K562 (cell line): ENCODE results near the gene RSPH6A. TPM values are rescaled to one million over a fixed set of nuclear protein-coding genes. Genes with fewer than 3 reads are reported as not detected.

ENCODE experiments used
- FOSL1 ChIP-seq: fragments of 200-800 bp; sonication (Bioruptor generic); conservative IDR thresholded peaks from 2 replicates; pipeline ENCODE4 v1.6.1; 2016; ENCODE audit warnings: missing genetic modification characterization, missing compliant biosample characterization
- FOXA3 ChIP-seq, 2 experiments: fragments of 450-650 bp in 1 of 2; sonication (generic) in 1 of 2; formaldehyde crosslinking; IDR thresholded peaks in 1 of 2; conservative IDR thresholded peaks in 1 of 2; 2 replicates each; pipeline versions ENCODE4 v1.4.0 to v1.8.0; 2020 to 2022; ENCODE audit warnings: mild to moderate bottlenecking in 2 of 2, missing genetic modification reagents in 1 of 2
- HSF4 ChIP-seq: fragments of 250-450 bp; sonication (Bioruptor Pico); IDR thresholded peaks from 2 replicates; pipeline ENCODE4 v2.1.2; 2022; ENCODE audit warnings: mild to moderate bottlenecking, moderate library complexity, borderline replicate concordance
- LARP7 ChIP-seq: fragments of 450-650 bp; IDR thresholded peaks from 2 replicates; pipeline ENCODE4 v1.6.1; 2016
- NFE2 ChIP-seq: IDR thresholded peaks from 2 replicates; pipeline ENCODE4 v1.6.1; 2014; ENCODE audit warnings: antibody characterized with exemption, low read depth
- TEAD4 ChIP-seq, 2 experiments: sonication (generic) in 1 of 2; formaldehyde crosslinking in 1 of 2; IDR thresholded peaks; 2 replicates each; pipeline versions ENCODE4 v1.6.1 to v1.8.0; 2012 to 2022; ENCODE audit warnings: borderline replicate concordance in 1 of 2, inconsistent platforms in 1 of 2, low read length in 1 of 2, mild to moderate bottlenecking in 1 of 2, missing genetic modification reagents in 1 of 2
- ZC3H11A ChIP-seq: IDR thresholded peaks from 2 replicates; pipeline ENCODE4 v1.6.1; 2012; ENCODE audit warnings: low read depth, low read length, improper control_type of control experiment
- ZFP30 ChIP-seq: fragments of 250-450 bp; sonication (Bioruptor Pico); IDR thresholded peaks from 2 replicates; pipeline ENCODE4 v1.8.0; 2022; ENCODE audit warnings: moderate library complexity, mild to moderate bottlenecking, inconsistent platforms, borderline replicate concordance
- ZNF444 ChIP-seq: fragments of 250-450 bp; sonication (Bioruptor Pico); IDR thresholded peaks from 2 replicates; pipeline ENCODE4 v1.4.0; 2020; ENCODE audit warnings: mild to moderate bottlenecking, moderate library complexity
- ZSCAN32 ChIP-seq: fragments of 450-650 bp; formaldehyde crosslinking; IDR thresholded peaks from 2 replicates; pipeline ENCODE4 v1.4.0; 2020; ENCODE audit warnings: mild to moderate bottlenecking, moderate library complexity
- polyA plus RNA-seq, 8 experiments: library from polyadenylated mRNA; depleted of rRNA in 4 of 8; stranded (reverse) in 5 of 8; unstranded in 3 of 8; fragments of >200 nt; fragmentation: Nextera tagmentation in 2 of 8; fragmentation: Illumina TruSeq in 1 of 8; extraction: Ambion mirVana in 2 of 8; extraction: Trizol in 1 of 8; gene quantifications; 2 replicates each; pipeline versions ENCODE4 v1.2.1 to v1.2.3, GENCODE V29; 2011 to 2014; ENCODE audit warnings: inconsistent platforms in 1 of 8, missing spikeins in 1 of 8
- total RNA-seq, 7 experiments: library from RNA; depleted of rRNA in 6 of 7; stranded (reverse); fragments of >200 nt in 6 of 7; fragmentation: Illumina TruSeq in 2 of 7; extraction: Trizol in 2 of 7; gene quantifications; 2 replicates each; pipeline versions ENCODE4 v1.2.1 to v1.2.3, GENCODE V29; 2011 to 2021; ENCODE audit warnings: low replicate concordance in 1 of 7
- TF ChIP-seq, protein P1 (sequence below): fragments of 250-450 bp; sonication (Bioruptor Pico); IDR thresholded peaks from 2 replicates; pipeline ENCODE4 v1.5.0; 2021; ENCODE audit warnings: mild to moderate bottlenecking, moderate library complexity
- TF ChIP-seq, protein P2 (sequence below): fragments of 250-450 bp; sonication (Bioruptor Pico); IDR thresholded peaks from 2 replicates; pipeline ENCODE4 v1.8.0; 2022; ENCODE audit warnings: inconsistent platforms
- TF ChIP-seq, protein P3 (sequence below): fragments of 450-650 bp; IDR thresholded peaks from 2 replicates; pipeline ENCODE4 v1.6.1; 2016; ENCODE audit warnings: borderline replicate concordance
- TF ChIP-seq, protein P4 (sequence below), 2 experiments: fragments of 450-650 bp in 1 of 2; IDR thresholded peaks; 2 replicates each; pipeline ENCODE4 v1.6.1; 2011 to 2017; ENCODE audit warnings: low read depth in 2 of 2, antibody characterized with exemption in 1 of 2, borderline replicate concordance in 1 of 2, low read length in 1 of 2, mild to moderate bottlenecking in 1 of 2, mixed read lengths in 1 of 2; ENCODE audit not compliant: control insufficient read depth in 1 of 2

The RSPH6A gene
- total and polyA plus RNA-seq, 9 of the 15 experiments (the other 6 are each of a cell fraction or from before 2014, with no cell fraction given): 0.03 to 0.15 (median 0.07) TPM; not detected in 5

DNA sequence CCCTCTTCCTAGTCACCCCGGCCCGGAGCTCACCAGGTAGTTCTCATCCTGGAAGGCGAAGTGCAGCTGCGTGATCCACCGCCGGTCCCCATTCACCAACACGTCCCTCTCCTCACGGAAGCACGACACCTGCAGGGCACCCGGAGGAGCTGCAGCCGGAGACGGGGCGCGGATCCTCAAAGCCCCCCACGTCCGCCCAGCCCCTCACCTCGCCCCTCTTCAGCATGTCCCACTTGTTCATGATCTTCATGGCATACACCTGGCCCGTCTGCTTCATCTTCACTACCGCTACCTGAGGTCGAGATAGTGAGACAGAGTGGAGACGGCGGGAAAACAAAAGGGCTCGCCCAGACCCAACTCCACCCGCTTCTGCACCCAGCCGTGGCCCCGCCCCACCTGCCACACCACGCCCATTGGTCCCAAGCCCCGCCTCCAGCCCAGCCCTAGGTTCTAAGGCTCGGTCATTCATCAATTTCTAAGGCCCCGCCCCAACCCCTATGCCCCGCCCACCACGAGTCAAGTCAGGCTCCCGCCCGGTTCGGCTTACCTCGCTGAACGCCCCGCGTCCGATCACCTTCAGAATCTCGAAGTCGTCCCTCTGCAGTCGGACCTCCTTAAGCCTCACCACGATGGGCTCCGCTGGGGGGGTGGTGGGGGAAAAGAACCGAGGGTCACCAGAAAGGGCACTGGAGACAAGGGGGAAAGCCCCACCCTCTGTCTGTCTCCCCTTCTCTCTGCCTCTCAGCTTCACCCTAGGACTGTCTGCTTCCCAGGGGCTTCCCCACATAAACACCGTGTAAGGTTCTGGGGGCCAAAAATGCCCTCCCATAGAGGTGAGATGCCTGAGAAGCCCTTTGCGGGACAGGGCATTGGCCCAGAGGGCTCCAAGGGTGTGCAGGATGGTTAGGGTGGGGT is 35.6 kb downstream of the RSPH6A start (continued):
- TF ChIP-seq HSF4 (CRISPR knock-in tag): no peak
- no peak for TF ChIP-seq ZNF444 (CRISPR knock-in tag)
- TF ChIP-seq, protein P1, sequence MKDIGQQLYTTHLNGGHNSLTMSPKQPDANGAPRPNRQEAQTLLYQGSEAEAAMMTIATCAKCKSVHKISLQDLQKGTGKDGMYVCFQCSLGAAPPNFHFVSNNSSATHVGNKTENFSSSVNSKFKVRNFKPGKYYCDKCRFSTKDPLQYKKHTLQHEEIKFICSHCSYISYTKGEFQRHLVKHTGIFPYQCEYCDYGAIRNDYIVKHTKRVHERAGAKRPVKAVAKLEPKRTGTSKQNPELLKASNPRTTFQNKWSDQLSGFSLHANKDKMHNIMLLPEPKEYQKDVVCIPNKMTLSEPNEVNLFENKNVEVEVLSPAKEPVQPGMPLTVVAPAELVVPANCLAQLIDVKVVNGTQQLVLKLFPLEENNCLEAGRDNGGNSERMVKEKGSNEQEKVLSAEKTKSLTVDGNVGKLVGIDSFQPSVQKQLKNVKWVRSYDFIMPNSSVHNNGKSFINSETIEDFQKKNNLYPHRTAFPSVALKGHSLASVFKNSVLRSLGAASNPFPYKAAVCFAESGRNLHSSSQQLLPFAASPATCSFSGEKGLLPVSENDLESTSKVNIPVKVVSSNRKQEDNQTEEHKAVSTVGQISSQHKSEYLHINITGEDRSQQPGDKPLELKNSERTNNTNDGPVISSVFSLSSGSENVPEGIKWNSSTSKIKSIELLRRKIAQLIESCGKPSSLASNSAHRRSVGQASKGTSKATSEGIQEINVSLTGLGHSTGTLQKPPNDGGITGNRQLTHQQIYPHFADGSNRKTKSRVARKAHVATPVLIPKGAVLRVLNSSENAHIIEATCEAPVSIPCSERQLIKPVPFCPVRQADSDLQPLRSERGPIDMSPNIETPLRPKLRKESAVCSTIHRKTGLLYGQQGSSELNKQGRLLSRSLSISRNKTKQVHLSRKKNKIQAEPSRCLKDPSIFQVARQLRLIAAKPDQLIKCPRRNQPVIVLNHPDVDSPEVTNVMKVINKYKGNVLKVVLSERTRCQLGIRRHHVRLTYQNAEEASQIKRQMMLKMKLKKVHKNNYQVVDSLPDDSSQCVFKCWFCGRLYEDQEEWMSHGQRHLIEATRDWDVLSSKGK (CRISPR knock-in tag): no peak
- no peak for TF ChIP-seq ZFP30 (CRISPR knock-in tag)
- TF ChIP-seq TEAD4 (IDR thresholded peaks at IDR 0.05; ENCODE audit: low read length): no peak
- TF ChIP-seq TEAD4 (CRISPR knock-in tag; IDR thresholded peaks at IDR 0.05; ENCODE audit: borderline replicate concordance): no peak
- TF ChIP-seq ZSCAN32: no peak
- TF ChIP-seq, protein P2, sequence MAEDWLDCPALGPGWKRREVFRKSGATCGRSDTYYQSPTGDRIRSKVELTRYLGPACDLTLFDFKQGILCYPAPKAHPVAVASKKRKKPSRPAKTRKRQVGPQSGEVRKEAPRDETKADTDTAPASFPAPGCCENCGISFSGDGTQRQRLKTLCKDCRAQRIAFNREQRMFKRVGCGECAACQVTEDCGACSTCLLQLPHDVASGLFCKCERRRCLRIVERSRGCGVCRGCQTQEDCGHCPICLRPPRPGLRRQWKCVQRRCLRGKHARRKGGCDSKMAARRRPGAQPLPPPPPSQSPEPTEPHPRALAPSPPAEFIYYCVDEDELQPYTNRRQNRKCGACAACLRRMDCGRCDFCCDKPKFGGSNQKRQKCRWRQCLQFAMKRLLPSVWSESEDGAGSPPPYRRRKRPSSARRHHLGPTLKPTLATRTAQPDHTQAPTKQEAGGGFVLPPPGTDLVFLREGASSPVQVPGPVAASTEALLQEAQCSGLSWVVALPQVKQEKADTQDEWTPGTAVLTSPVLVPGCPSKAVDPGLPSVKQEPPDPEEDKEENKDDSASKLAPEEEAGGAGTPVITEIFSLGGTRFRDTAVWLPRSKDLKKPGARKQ (CRISPR knock-in tag): no peak
- TF ChIP-seq, protein P3, sequence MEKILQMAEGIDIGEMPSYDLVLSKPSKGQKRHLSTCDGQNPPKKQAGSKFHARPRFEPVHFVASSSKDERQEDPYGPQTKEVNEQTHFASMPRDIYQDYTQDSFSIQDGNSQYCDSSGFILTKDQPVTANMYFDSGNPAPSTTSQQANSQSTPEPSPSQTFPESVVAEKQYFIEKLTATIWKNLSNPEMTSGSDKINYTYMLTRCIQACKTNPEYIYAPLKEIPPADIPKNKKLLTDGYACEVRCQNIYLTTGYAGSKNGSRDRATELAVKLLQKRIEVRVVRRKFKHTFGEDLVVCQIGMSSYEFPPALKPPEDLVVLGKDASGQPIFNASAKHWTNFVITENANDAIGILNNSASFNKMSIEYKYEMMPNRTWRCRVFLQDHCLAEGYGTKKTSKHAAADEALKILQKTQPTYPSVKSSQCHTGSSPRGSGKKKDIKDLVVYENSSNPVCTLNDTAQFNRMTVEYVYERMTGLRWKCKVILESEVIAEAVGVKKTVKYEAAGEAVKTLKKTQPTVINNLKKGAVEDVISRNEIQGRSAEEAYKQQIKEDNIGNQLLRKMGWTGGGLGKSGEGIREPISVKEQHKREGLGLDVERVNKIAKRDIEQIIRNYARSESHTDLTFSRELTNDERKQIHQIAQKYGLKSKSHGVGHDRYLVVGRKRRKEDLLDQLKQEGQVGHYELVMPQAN: peak; percentile 69; the same call in 1 of the 2 replicates
- no peak for TF ChIP-seq ZC3H11A
- TF ChIP-seq, protein P4, sequence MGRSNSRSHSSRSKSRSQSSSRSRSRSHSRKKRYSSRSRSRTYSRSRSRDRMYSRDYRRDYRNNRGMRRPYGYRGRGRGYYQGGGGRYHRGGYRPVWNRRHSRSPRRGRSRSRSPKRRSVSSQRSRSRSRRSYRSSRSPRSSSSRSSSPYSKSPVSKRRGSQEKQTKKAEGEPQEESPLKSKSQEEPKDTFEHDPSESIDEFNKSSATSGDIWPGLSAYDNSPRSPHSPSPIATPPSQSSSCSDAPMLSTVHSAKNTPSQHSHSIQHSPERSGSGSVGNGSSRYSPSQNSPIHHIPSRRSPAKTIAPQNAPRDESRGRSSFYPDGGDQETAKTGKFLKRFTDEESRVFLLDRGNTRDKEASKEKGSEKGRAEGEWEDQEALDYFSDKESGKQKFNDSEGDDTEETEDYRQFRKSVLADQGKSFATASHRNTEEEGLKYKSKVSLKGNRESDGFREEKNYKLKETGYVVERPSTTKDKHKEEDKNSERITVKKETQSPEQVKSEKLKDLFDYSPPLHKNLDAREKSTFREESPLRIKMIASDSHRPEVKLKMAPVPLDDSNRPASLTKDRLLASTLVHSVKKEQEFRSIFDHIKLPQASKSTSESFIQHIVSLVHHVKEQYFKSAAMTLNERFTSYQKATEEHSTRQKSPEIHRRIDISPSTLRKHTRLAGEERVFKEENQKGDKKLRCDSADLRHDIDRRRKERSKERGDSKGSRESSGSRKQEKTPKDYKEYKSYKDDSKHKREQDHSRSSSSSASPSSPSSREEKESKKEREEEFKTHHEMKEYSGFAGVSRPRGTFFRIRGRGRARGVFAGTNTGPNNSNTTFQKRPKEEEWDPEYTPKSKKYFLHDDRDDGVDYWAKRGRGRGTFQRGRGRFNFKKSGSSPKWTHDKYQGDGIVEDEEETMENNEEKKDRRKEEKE (IDR thresholded peaks at IDR 0.05; ENCODE audit: borderline replicate concordance in 1 of 2, control insufficient read depth in 1 of 2, low read depth in 2 of 2, low read length in 1 of 2): no peak
- no peak for TF ChIP-seq NFE2
- no peak for TF ChIP-seq FOXA3 (CRISPR knock-in tag; conservative IDR thresholded peaks at IDR 0.05 in 1 of 2, IDR thresholded peaks at IDR 0.05 in 1 of 2)
- TF ChIP-seq LARP7: 0 out of 2 replicates have a peak, but pooled peaks have one; percentile 38
- no peak for TF ChIP-seq FOSL1
